OCI-LY3 (cell line): ENCODE data around the gene DNAI2.

Experiments used
- H2AFZ ChIP-seq: fragments of 200-600, 300-600 bp; shearing (Covaris generic); 2 replicates; pipeline ENCODE4 v1.6.0; 2014; ENCODE audit warnings: antibody characterized with exemption, low read depth, low read length
- H3K27ac ChIP-seq: fragments of 200-600, 300-600 bp; sonication (generic); 2 replicates; pipeline ENCODE4 v1.5.1; 2014; ENCODE audit warnings: mild to moderate bottlenecking, low read length, moderate library complexity, mixed read lengths
- H3K27me3 ChIP-seq: fragments of 200-600, 300-600 bp; sonication (generic); 2 replicates; pipeline ENCODE4 v1.6.1; 2014; ENCODE audit warnings: low read depth, low read length, mixed read lengths
- H3K36me3 ChIP-seq: fragments of 200-600, 300-600 bp; sonication (generic); replicated peaks from 2 replicates; pipeline ENCODE3; 2014; ENCODE audit warnings: low read depth, low read length, mixed read lengths
- H3K4me1 ChIP-seq: fragments of 300-600, 200-600 bp; sonication (generic); 2 replicates; pipeline ENCODE4 v1.6.1; 2014; ENCODE audit warnings: low read length, mixed read lengths
- H3K4me2 ChIP-seq: fragments of 200-600, 300-600 bp; sonication (generic); 2 replicates; pipeline ENCODE4 v1.6.1; 2014; ENCODE audit warnings: low read length, mixed read lengths
- H3K4me3 ChIP-seq: fragments of 300-600, 200-600 bp; sonication (generic); 2 replicates; pipeline ENCODE4 v1.5.1; 2014; ENCODE audit warnings: antibody characterized with exemption, mild to moderate bottlenecking, low read length, moderate library complexity
- H3K79me2 ChIP-seq: fragments of 300-600, 200-600 bp; shearing (Covaris generic); 2 replicates; pipeline ENCODE4 v1.6.1; 2014; ENCODE audit warnings: mild to moderate bottlenecking, low read length, mixed read lengths
- H3K9ac ChIP-seq: fragments of 300-600, 200-600 bp; shearing (Covaris generic); 2 replicates; pipeline ENCODE4 v1.6.0; 2014; ENCODE audit warnings: mild to moderate bottlenecking, low read length, moderate library complexity
- H3K9me3 ChIP-seq: fragments of 200-600, 300-600 bp; shearing (Covaris generic); 2 replicates; pipeline ENCODE4 v1.6.1; 2014; ENCODE audit warnings: low read length, mixed read lengths; ENCODE audit not compliant: insufficient read depth
- H4K20me1 ChIP-seq: fragments of 200-600, 300-600 bp; sonication (generic); 2 replicates; pipeline ENCODE4 v1.6.1; 2016; ENCODE audit warnings: low read length, mixed read lengths; ENCODE audit not compliant: insufficient read depth
- EZH2phosphoT487 ChIP-seq: fragments of 200-600 bp; shearing (Covaris generic); IDR thresholded peaks from 2 replicates; pipeline ENCODE4 v1.6.1; 2018; ENCODE audit warnings: antibody characterized with exemption, mixed run types, low read depth
- TF ChIP-seq, protein P1 (sequence below): fragments of 200-600, 300-600 bp; sonication (generic); IDR thresholded peaks from 2 replicates; pipeline ENCODE4 v1.5.1; 2014; ENCODE audit warnings: antibody characterized with exemption, low read length, low read depth

DNAI2 gene

DNA sequence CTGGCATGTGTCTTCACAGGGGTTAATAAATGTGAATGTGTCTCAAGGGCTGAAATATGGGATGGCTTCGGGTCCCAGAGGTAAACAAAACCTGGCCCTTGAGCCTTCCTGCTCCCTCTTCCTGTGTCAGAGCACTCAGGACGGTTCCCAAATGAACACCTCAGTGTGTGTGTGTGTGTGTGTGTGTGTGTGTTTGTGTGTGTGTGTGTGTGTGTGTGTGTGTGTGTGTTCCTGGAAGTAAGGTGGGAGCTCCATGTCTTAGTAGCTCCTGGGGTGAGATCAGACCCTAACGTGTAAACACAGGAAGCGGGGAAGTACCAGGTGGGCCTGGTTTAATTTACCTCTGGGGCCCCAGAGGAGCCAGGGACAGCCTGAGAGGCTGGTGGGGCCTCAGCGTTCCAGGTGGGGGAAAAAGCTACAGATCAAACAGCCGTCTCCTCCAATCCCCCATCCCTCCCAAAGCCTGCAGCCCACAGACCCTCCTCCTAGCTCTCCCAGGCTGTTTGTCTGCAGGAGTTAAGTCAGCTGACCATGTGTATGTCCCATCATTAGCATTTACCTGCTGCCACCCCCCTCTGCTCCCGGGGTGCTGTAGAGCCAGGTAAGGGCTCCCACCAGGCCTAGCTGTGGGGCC is 58.1 kb downstream of the DNAI2 start:
- Histone ChIP-seq H3K9ac (no peak overlapping the region), H4K20me1 (no peaks in the 10 kb centered on the region), H3K27me3 (no peaks in the 10 kb centered on the region), H3K27ac (no peak overlapping the region), H3K4me1 (no peaks in the 10 kb centered on the region), H3K9me3 (no peaks in the 10 kb centered on the region), H2AFZ (no peak overlapping the region), H3K4me3 (no peak overlapping the region), H3K79me2 (no peaks in the 10 kb centered on the region), H3K36me3 (no peaks in the 10 kb centered on the region), H3K4me2 (no peak overlapping the region)
- TF ChIP-seq, protein P1, sequence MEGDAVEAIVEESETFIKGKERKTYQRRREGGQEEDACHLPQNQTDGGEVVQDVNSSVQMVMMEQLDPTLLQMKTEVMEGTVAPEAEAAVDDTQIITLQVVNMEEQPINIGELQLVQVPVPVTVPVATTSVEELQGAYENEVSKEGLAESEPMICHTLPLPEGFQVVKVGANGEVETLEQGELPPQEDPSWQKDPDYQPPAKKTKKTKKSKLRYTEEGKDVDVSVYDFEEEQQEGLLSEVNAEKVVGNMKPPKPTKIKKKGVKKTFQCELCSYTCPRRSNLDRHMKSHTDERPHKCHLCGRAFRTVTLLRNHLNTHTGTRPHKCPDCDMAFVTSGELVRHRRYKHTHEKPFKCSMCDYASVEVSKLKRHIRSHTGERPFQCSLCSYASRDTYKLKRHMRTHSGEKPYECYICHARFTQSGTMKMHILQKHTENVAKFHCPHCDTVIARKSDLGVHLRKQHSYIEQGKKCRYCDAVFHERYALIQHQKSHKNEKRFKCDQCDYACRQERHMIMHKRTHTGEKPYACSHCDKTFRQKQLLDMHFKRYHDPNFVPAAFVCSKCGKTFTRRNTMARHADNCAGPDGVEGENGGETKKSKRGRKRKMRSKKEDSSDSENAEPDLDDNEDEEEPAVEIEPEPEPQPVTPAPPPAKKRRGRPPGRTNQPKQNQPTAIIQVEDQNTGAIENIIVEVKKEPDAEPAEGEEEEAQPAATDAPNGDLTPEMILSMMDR, result no peak
- no peak for TF ChIP-seq EZH2phosphoT487

DNA sequence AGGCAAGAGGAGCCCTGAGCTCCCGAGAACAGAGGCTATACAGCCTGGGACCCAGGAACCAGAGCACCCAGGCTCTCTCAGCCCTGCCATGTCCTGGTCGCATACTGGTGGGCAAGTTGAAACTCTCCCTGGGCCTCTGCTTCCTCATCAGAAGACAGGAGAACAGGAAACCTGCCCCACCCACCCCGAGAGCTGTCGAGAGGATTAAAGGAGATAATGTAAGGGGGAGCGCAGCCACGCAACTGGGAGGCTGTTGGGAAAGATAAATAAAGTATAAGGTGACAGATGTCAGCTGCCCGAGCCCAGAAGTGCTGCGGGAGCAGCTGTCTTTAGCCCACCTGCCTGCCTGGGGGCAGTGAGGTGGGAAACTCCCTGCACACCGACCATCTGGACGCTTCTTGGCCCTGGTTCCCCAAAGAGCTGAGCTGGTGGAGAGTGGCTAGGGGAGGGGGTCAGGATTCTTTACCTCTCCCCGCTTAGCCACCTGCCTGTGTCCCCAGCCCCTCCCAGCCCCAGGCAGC is 58.8 kb downstream of the DNAI2 start:
- Histone ChIP-seq H4K20me1 (no peaks in the 10 kb centered on the region), H3K27me3 (peaks cover 4% of the 10 kb centered on the region; the same call in 1 of the 2 replicates), H3K27ac (no peak overlapping the region), H3K79me2 (no peaks in the 10 kb centered on the region), H3K4me1 (no peaks in the 10 kb centered on the region), H3K4me3 (no peak overlapping the region), H3K4me2 (no peak overlapping the region), H3K9me3 (no peaks in the 10 kb centered on the region), H2AFZ (no peak overlapping the region), H3K9ac (no peak overlapping the region), H3K36me3 (no peaks in the 10 kb centered on the region)
- TF ChIP-seq, protein P1, result no peak
- no peak for TF ChIP-seq EZH2phosphoT487

DNA sequence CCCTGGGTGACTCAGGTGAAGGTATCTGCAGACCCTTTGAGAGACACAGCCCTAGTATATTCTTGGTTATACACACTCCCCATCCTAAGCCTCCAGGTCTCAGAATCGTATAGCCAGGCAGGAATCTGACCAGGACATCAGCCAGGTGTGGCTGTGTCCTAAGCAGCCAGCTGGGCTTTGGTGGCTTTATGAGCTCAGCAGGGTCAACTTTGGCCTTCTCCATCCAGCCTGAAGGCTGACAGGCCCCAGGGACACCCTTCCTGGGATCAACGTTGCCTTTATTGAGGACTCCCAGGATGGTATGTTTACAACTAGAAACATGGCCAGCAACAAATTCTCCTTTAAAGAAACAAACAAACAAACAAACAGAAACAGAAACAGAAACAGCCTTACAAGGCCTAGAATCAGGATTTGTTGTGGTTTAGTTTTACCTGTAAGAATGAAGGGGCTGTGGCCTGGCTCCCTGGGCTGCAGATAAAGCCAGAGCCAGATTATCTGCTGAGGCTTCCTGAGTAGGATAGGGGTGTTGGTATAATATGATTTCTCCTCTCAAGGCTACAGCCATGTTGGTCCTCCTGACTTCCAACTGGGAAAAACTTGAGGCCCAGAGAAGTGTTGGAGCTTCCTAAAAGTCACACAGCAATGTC is 60.5 kb downstream of the DNAI2 start:
- Histone ChIP-seq H3K27me3 (peaks cover 7% of the 10 kb centered on the region; the same call in 1 of the 2 replicates), H4K20me1 (no peaks in the 10 kb centered on the region)

DNA sequence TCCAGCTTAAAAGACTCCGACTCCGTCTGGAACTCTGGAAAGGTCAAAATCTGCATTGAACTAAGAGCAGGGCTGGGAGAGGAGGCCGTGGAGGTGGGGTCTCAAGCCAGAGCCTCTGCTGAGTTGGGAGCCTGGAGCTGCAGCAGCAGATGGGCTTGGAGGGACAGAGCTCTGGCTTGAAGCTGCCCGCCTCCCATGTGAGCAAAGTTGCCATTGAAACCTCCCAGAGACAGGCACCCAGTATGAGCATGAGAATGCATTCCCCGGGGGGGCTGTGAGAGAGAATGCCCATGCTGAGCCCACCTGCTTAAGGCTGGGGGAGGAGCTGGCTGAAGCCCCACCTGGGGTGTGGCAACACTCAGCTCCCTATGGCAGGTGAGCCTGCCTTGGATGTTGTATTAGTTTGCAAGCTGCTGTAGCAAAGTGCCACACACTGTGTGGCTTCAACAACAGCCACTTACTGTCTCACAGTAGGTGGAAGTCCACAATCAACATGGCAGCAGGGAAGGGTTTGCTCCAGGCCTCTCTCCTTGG is 61.6 kb downstream of the DNAI2 start:
- Histone ChIP-seq H2AFZ (no peak overlapping the region), H3K79me2 (no peaks in the 10 kb centered on the region), H3K4me1 (no peaks in the 10 kb centered on the region), H3K4me2 (no peak overlapping the region), H4K20me1 (no peaks in the 10 kb centered on the region), H3K9ac (no peak overlapping the region), H3K9me3 (no peaks in the 10 kb centered on the region), H3K4me3 (no peak overlapping the region), H3K27ac (no peak overlapping the region), H3K27me3 (peaks cover 7% of the 10 kb centered on the region), H3K36me3 (no peaks in the 10 kb centered on the region)
- no peak for TF ChIP-seq EZH2phosphoT487
- TF ChIP-seq, protein P1, result no peak

More for the DNA sequence above, 60.5 kb downstream of the DNAI2 start:
- no peak for TF ChIP-seq EZH2phosphoT487
- TF ChIP-seq, protein P1, result no peak
- Histone ChIP-seq H3K4me3 (no peak overlapping the region), H3K9me3 (no peaks in the 10 kb centered on the region), H3K79me2 (no peaks in the 10 kb centered on the region), H3K9ac (no peak overlapping the region), H3K27ac (no peak overlapping the region), H3K4me2 (no peak overlapping the region), H3K36me3 (no peaks in the 10 kb centered on the region), H3K4me1 (no peaks in the 10 kb centered on the region), H2AFZ (no peak overlapping the region)
